ENCODE measurements around the gene GALNT17. TPM values are rescaled to one million over a fixed set of nuclear protein-coding genes. Genes with fewer than 3 reads are reported as not detected.

Gene GALNT17
- total RNA-seq, 1 donor from 2014 or later = not detected

GRCh38 chr7:71285571-71286145, 153.7 kb downstream of the GALNT17 start:
- DNase-seq = no peak

GRCh38 chr7:71286336-71286735, 154.4 kb downstream of the GALNT17 start:
- DNase-seq = no peak

GRCh38 chr7:71286924-71287323, 155.0 kb downstream of the GALNT17 start:
- DNase-seq = no peak

GRCh38 chr7:71290452-71290851, 158.5 kb downstream of the GALNT17 start:
- DNase-seq = no peak

- no peak for DNase-seq
Measured at GRCh38 chr7:71298378-71298777, 166.4 kb downstream of the GALNT17 start.

- no peak for DNase-seq
Measured at GRCh38 chr7:71300086-71300485, 168.1 kb downstream of the GALNT17 start.

- no peak for DNase-seq
Measured at GRCh38 chr7:71300603-71301002, 168.7 kb downstream of the GALNT17 start.

- DNase-seq = no peak
Measured at GRCh38 chr7:71301167-71301566, 169.2 kb downstream of the GALNT17 start.

GRCh38 chr7:71303566-71303965, 171.6 kb downstream of the GALNT17 start:
- DNase-seq = no peak

- no peak for DNase-seq
Measured at GRCh38 chr7:71308096-71308495, 176.2 kb downstream of the GALNT17 start.

GRCh38 chr7:71311576-71311975, 179.6 kb downstream of the GALNT17 start:
- DNase-seq = no peak

GRCh38 chr7:71312755-71313490, 181.0 kb downstream of the GALNT17 start:
- no peak for DNase-seq

- DNase-seq = no peak
Measured at GRCh38 chr7:71313553-71313952, 181.6 kb downstream of the GALNT17 start.

- DNase-seq = no peak
Measured at GRCh38 chr7:71320916-71321315, 189.0 kb downstream of the GALNT17 start.

- DNase-seq = no peak
Measured at GRCh38 chr7:71322201-71322600, 190.3 kb downstream of the GALNT17 start.

GRCh38 chr7:71323726-71324125, 191.8 kb downstream of the GALNT17 start:
- no peak for DNase-seq

GRCh38 chr7:71325151-71325550, 193.2 kb downstream of the GALNT17 start:
- no peak for DNase-seq

GRCh38 chr7:71326595-71326994, 194.7 kb downstream of the GALNT17 start:
- DNase-seq = no peak

- DNase-seq = no peak
Measured at GRCh38 chr7:71327946-71328345, 196.0 kb downstream of the GALNT17 start.

- DNase-seq = no peak
Measured at GRCh38 chr7:71329030-71329660, 197.2 kb downstream of the GALNT17 start.

- no peak for DNase-seq
Measured at GRCh38 chr7:71332207-71332606, 200.3 kb downstream of the GALNT17 start.

GRCh38 chr7:71334541-71334940, 202.6 kb downstream of the GALNT17 start:
- DNase-seq = no peak

GRCh38 chr7:71338866-71339265, 206.9 kb downstream of the GALNT17 start:
- no peak for DNase-seq

GRCh38 chr7:71339924-71340323, 208.0 kb downstream of the GALNT17 start:
- DNase-seq = no peak

Data from dermis blood vessel endothelial cell (primary cell).